Neural progenitor cell (in vitro differentiated cells): ENCODE measurements around the gene ASTN2. TPM values are rescaled to one million over a fixed set of nuclear protein-coding genes. Genes with fewer than 3 reads are reported as not detected.

Experiments used
- DNase-seq: peaks from one replicate; pipeline ENCODE4 v3.0.0-alpha.2; 2016; ENCODE audit warnings: low spot score
- H2AFZ ChIP-seq: fragments of 200-600 bp; sonication (generic); replicated peaks from 2 replicates; pipeline ENCODE4 v1.6.1; 2016; ENCODE audit warnings: antibody characterized with exemption
- H3F3A ChIP-seq: fragments of 200-600 bp; sonication (generic); 2 replicates; pipeline ENCODE4 v1.6.1; 2016; ENCODE audit warnings: antibody characterized with exemption, low read depth
- H3K27ac ChIP-seq: fragments of 200-600 bp; sonication (generic); 2 replicates; pipeline ENCODE4 v1.5.1; 2016; ENCODE audit warnings: mild to moderate bottlenecking
- H3K27me3 ChIP-seq: fragments of 200-600 bp; sonication (generic); 2 replicates; pipeline ENCODE4 v1.6.1; 2016; ENCODE audit warnings: mild to moderate bottlenecking, moderate library complexity
- H3K36me3 ChIP-seq: fragments of 200-600 bp; sonication (generic); 2 replicates; pipeline ENCODE4 v1.5.1; 2016
- H3K4me1 ChIP-seq: fragments of 200-600 bp; sonication (generic); 2 replicates; pipeline ENCODE4 v1.6.1; 2016; ENCODE audit warnings: mixed run types
- H3K4me2 ChIP-seq: fragments of 200-600 bp; sonication (generic); 2 replicates; pipeline ENCODE4 v1.6.1; 2016
- H3K4me3 ChIP-seq: fragments of 200-600 bp; sonication (generic); 2 replicates; pipeline ENCODE4 v1.5.1; 2016
- H3K79me2 ChIP-seq: fragments of 200-600 bp; sonication (generic); 2 replicates; pipeline ENCODE4 v1.6.1; 2016; ENCODE audit warnings: low read depth
- H3K9ac ChIP-seq: fragments of 200-600 bp; sonication (generic); 2 replicates; pipeline ENCODE4 v1.6.1; 2016
- H3K9me3 ChIP-seq: fragments of 200-600 bp; sonication (generic); 2 replicates; pipeline ENCODE4 v1.5.1; 2016; ENCODE audit warnings: low read depth
- H4K20me1 ChIP-seq: fragments of 200-600 bp; sonication (generic); 2 replicates; pipeline ENCODE4 v1.6.1; 2016; ENCODE audit warnings: low read depth
- H3K27ac Mint-ChIP-seq: 3 replicates; pipeline ENCODE4 v1.8.0; 2021; ENCODE audit warnings: mixed read lengths
- H3K27me3 Mint-ChIP-seq: 2 replicates; pipeline ENCODE4 v1.8.0; 2022; ENCODE audit warnings: low read depth, mild to moderate bottlenecking, inconsistent platforms, moderate library complexity, mixed read lengths; ENCODE audit not compliant: insufficient read depth
- H3K36me3 Mint-ChIP-seq: 3 replicates; pipeline ENCODE4 v1.8.0; 2021; ENCODE audit warnings: mixed read lengths
- H3K4me1 Mint-ChIP-seq: 3 replicates; pipeline ENCODE4 v1.8.0; 2021; ENCODE audit warnings: mixed read lengths
- H3K4me3 Mint-ChIP-seq: 3 replicates; pipeline ENCODE4 v1.8.0; 2021; ENCODE audit warnings: mild to moderate bottlenecking, moderate library complexity, mixed read lengths
- H3K9me3 Mint-ChIP-seq: 3 replicates; pipeline ENCODE4 v1.8.0; 2020; ENCODE audit warnings: mixed read lengths
- CTCF ChIP-seq: fragments of 200-600 bp; sonication (generic); IDR thresholded peaks from 2 replicates; pipeline ENCODE4 v1.5.1; 2017; ENCODE audit warnings: antibody characterized with exemption, mild to moderate bottlenecking
- EZH2 ChIP-seq: fragments of 200-600 bp; sonication (generic); IDR thresholded peaks from 2 replicates; pipeline ENCODE4 v1.6.1; 2017; ENCODE audit warnings: antibody characterized with exemption, mild to moderate bottlenecking, moderate library complexity
- EZH2phosphoT487 ChIP-seq: fragments of 200-600 bp; sonication (generic); IDR thresholded peaks from 2 replicates; pipeline ENCODE4 v1.6.1; 2017; ENCODE audit warnings: antibody characterized with exemption
- total RNA-seq: library from RNA; depleted of rRNA; stranded (reverse); fragments of >200 nt; gene quantifications from 2 replicates; pipeline ENCODE4 v1.2.3, GENCODE V29; 2015; ENCODE audit warnings: low replicate concordance

The ASTN2 gene
- total RNA-seq, 1 donor from 2014 or later = 8.0 TPM

GRCh38 chr9:116382053-116382452 is 1032.8 kb downstream of the ASTN2 start:
- no peaks in the 10 kb centered on the region for H3K9me3 Mint-ChIP-seq
- H3K4me1 ChIP-seq = no peaks in the 10 kb centered on the region
- no peaks in the 10 kb centered on the region for H3K4me1 Mint-ChIP-seq
- H3K27me3 ChIP-seq = no peaks in the 10 kb centered on the region
- no peak for TF ChIP-seq CTCF
- TF ChIP-seq EZH2phosphoT487 = no peak
- no peak for TF ChIP-seq EZH2
- no peaks in the 10 kb centered on the region for H4K20me1 ChIP-seq
- no peak overlapping the region for H3K27ac Mint-ChIP-seq
- no peak overlapping the region for H3K27ac ChIP-seq
- no peaks in the 10 kb centered on the region for H3F3A ChIP-seq
- H3K4me3 Mint-ChIP-seq = no peak overlapping the region
- H3K79me2 ChIP-seq = no peaks in the 10 kb centered on the region
- H2AFZ ChIP-seq = no peak overlapping the region
- no peak overlapping the region for H3K4me3 ChIP-seq
- DNase-seq = no peak
- H3K4me2 ChIP-seq = no peak overlapping the region
- no peaks in the 10 kb centered on the region for H3K36me3 ChIP-seq
- H3K27me3 Mint-ChIP-seq = peaks cover 5% of the 10 kb centered on the region
- no peak overlapping the region for H3K9ac ChIP-seq
- peaks cover 21% of the 10 kb centered on the region for H3K36me3 Mint-ChIP-seq
- H3K9me3 ChIP-seq = no peaks in the 10 kb centered on the region

- no peaks in the 10 kb centered on the region for H3K36me3 ChIP-seq
- TF ChIP-seq EZH2 (no peak), CTCF (no peak), EZH2phosphoT487 (no peak)
- H3K27ac Mint-ChIP-seq = no peak overlapping the region
- H3K4me3 Mint-ChIP-seq = no peak overlapping the region
- H3K27me3 Mint-ChIP-seq = peaks cover 3% of the 10 kb centered on the region
- no peaks in the 10 kb centered on the region for H3K9me3 Mint-ChIP-seq
- H2AFZ ChIP-seq = no peak overlapping the region
- H3K9ac ChIP-seq = no peak overlapping the region
- no peaks in the 10 kb centered on the region for H4K20me1 ChIP-seq
- H3K4me1 ChIP-seq = no peaks in the 10 kb centered on the region
- H3K27ac ChIP-seq = no peak overlapping the region
- no peak for DNase-seq
- H3K9me3 ChIP-seq = no peaks in the 10 kb centered on the region
- no peaks in the 10 kb centered on the region for H3K79me2 ChIP-seq
- no peaks in the 10 kb centered on the region for H3F3A ChIP-seq
- H3K27me3 ChIP-seq = no peaks in the 10 kb centered on the region
- no peak overlapping the region for H3K4me3 ChIP-seq
- no peaks in the 10 kb centered on the region for H3K4me1 Mint-ChIP-seq
- H3K36me3 Mint-ChIP-seq = peaks cover 18% of the 10 kb centered on the region
- no peak overlapping the region for H3K4me2 ChIP-seq
Measured at GRCh38 chr9:116381350-116381749, 1033.5 kb downstream of the ASTN2 start.

GRCh38 chr9:116380496-116380995 is 1034.3 kb downstream of the ASTN2 start:
- H3F3A ChIP-seq = no peaks in the 10 kb centered on the region
- H3K79me2 ChIP-seq = no peaks in the 10 kb centered on the region
- TF ChIP-seq EZH2 (no peak), CTCF (no peak), EZH2phosphoT487 (no peak)
- no peaks in the 10 kb centered on the region for H3K9me3 Mint-ChIP-seq
- H3K4me3 Mint-ChIP-seq = no peak overlapping the region
- H3K36me3 ChIP-seq = no peaks in the 10 kb centered on the region
- H3K27ac Mint-ChIP-seq = no peak overlapping the region
- no peaks in the 10 kb centered on the region for H4K20me1 ChIP-seq
- no peak for DNase-seq
- no peak overlapping the region for H3K27ac ChIP-seq
- no peak overlapping the region for H3K4me3 ChIP-seq
- H3K9ac ChIP-seq = no peak overlapping the region
- H3K4me1 ChIP-seq = no peaks in the 10 kb centered on the region
- H3K4me1 Mint-ChIP-seq = no peaks in the 10 kb centered on the region
- H3K27me3 Mint-ChIP-seq = peaks cover 3% of the 10 kb centered on the region
- H3K4me2 ChIP-seq = no peak overlapping the region
- no peaks in the 10 kb centered on the region for H3K27me3 ChIP-seq
- H2AFZ ChIP-seq = no peak overlapping the region
- H3K9me3 ChIP-seq = no peaks in the 10 kb centered on the region
- peaks cover 17% of the 10 kb centered on the region for H3K36me3 Mint-ChIP-seq
